Central memory CD8-positive, alpha-beta T cell (primary cell): ENCODE data around the gene METAP1.
"Not testable (repeated sequence)": the region's sequence is repeated elsewhere in the genome, so short reads cannot be mapped to it uniquely, and the experiment has no call there.

Source experiments
- ATAC-seq: fragments of 150-1000 bp; cut with Tn5 transposase; replicated peaks from 2 replicates; pipeline ENCODE4 v1.10.0; 2022; ENCODE audit warnings: mild to moderate bottlenecking, moderate FRiP score, moderate number of reproducible peaks; ENCODE audit not compliant: poor library complexity, severe bottlenecking; ENCODE audit errors: extremely low read depth
- DNase-seq, 2 donors: peaks; one replicate each; pipeline ENCODE4 v3.0.0; 2021; ENCODE audit warnings: low spot score in 2 of 2
- H3K27ac Mint-ChIP-seq: one replicate; pipeline ENCODE4 v1.8.0; 2022; ENCODE audit warnings: low read depth, mild to moderate bottlenecking, moderate library complexity, mixed read lengths
- H3K27me3 Mint-ChIP-seq: one replicate; pipeline ENCODE4 v1.8.0; 2022; ENCODE audit warnings: mixed read lengths
- H3K36me3 Mint-ChIP-seq: one replicate; pipeline ENCODE4 v1.8.0; 2022; ENCODE audit warnings: mild to moderate bottlenecking, moderate library complexity, mixed read lengths; ENCODE audit not compliant: insufficient read depth
- H3K4me1 Mint-ChIP-seq: one replicate; pipeline ENCODE4 v1.8.0; 2022; ENCODE audit warnings: mixed read lengths
- H3K4me3 Mint-ChIP-seq: one replicate; pipeline ENCODE4 v1.8.0; 2022; ENCODE audit warnings: mild to moderate bottlenecking, moderate library complexity, mixed read lengths
- H3K9me3 Mint-ChIP-seq: one replicate; pipeline ENCODE4 v1.8.0; 2022; ENCODE audit warnings: mixed read lengths

Gene METAP1

GRCh38 chr4:99099311-99099710 is 103.8 kb downstream of the METAP1 start:
- H3K4me1 Mint-ChIP-seq, result no peaks in the 10 kb centered on the region
- peaks cover 1% of the 10 kb centered on the region for H3K36me3 Mint-ChIP-seq
- H3K27ac Mint-ChIP-seq, result no peak overlapping the region
- H3K4me3 Mint-ChIP-seq, result no peak overlapping the region
- DNase-seq (no peak), ATAC-seq (no peak)
- peaks cover 15% of the 10 kb centered on the region for H3K27me3 Mint-ChIP-seq
- no peaks in the 10 kb centered on the region for H3K9me3 Mint-ChIP-seq

DNA sequence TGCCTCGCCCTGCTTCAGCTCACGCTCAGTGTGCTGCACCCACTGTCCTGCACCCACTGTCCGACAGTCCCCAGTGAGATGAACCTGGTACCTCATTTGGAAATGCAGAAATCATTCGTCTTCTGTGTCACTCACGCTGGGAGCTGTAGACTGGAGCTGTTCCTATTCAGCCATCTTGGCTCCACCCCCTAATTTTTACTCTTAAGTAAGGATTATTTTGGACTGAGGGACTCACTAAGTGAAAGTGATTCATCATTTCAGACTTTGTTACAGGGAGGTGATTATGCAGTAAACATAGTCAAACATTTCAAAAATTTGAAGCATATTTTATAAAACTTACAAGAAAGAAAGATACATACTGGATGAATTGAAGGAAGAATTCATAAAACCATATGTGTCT is 104.3 kb downstream of the METAP1 start:
- not testable (repeated sequence) for H3K4me1 Mint-ChIP-seq, ATAC-seq, H3K27ac Mint-ChIP-seq, H3K4me3 Mint-ChIP-seq, H3K36me3 Mint-ChIP-seq, H3K9me3 Mint-ChIP-seq, DNase-seq
- peaks cover 15% of the 10 kb centered on the region for H3K27me3 Mint-ChIP-seq

DNA sequence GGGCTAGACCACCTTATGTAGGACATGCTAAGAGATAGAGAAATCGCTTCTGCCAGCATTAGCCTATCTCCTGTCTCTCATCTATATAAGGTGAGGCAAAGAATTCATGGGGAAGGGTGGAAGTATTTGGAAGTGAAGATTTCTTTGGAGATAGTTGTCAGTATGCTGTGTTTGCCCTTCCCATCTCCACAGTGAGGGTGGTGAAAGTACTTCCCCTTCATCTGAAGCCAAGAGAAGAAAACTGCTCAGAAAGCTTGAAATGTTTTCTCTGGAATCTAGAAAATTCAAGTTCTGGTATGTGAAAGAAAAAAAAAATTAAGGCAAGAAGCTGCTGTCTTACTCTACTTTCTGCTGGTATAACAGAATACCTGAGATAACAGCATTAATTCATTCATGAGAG is 105.4 kb downstream of the METAP1 start:
- Mint-ChIP-seq H3K27me3 (peaks cover 15% of the 10 kb centered on the region), H3K9me3 (no peaks in the 10 kb centered on the region), H3K4me3 (no peak overlapping the region), H3K4me1 (no peaks in the 10 kb centered on the region), H3K36me3 (peaks cover 1% of the 10 kb centered on the region), H3K27ac (no peak overlapping the region)
- no peak for ATAC-seq
- DNase-seq, result no peak

DNA sequence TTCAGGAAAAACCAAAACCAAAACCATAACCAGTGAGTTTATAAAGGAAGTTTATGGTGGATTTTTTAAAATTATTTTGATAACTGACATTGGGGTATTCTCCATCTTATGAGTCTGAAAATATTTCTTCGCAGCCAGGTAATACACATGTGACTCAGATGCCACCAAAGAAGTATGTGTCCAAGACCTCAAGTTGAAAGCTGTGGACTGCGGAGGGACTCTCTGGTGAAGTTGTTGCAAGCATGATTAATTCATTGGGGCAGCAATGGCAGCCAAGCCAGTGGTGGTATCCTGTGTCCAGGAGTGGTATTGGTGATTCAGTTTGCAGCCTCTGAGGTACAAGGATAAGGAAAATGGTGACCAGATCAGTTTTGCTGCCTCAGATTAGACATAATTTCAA is 107.1 kb downstream of the METAP1 start:
- H3K36me3 Mint-ChIP-seq, result peaks cover 1% of the 10 kb centered on the region
- no peak overlapping the region for H3K27ac Mint-ChIP-seq
- no peaks in the 10 kb centered on the region for H3K9me3 Mint-ChIP-seq
- H3K4me3 Mint-ChIP-seq, result no peak overlapping the region
- no peaks in the 10 kb centered on the region for H3K4me1 Mint-ChIP-seq
- H3K27me3 Mint-ChIP-seq, result no peaks in the 10 kb centered on the region
- DNase-seq, result no peak
- ATAC-seq, result no peak

- H3K36me3 Mint-ChIP-seq, result peaks cover 1% of the 10 kb centered on the region
- no peak for DNase-seq
- no peak overlapping the region for H3K27ac Mint-ChIP-seq
- no peak overlapping the region for H3K4me3 Mint-ChIP-seq
- H3K27me3 Mint-ChIP-seq, result no peaks in the 10 kb centered on the region
- no peaks in the 10 kb centered on the region for H3K9me3 Mint-ChIP-seq
- H3K4me1 Mint-ChIP-seq, result no peaks in the 10 kb centered on the region
- no peak for ATAC-seq
Measured at GRCh38 chr4:99103166-99103565, 107.6 kb downstream of the METAP1 start.

- Mint-ChIP-seq H3K4me3 (no peak overlapping the region), H3K36me3 (peaks cover 2% of the 10 kb centered on the region), H3K27ac (no peak overlapping the region), H3K27me3 (no peaks in the 10 kb centered on the region), H3K4me1 (no peaks in the 10 kb centered on the region), H3K9me3 (no peaks in the 10 kb centered on the region)
- no peak for DNase-seq
- ATAC-seq, result no peak
Measured at GRCh38 chr4:99104153-99104552, 108.6 kb downstream of the METAP1 start.

- not testable (repeated sequence) for DNase-seq, H3K36me3 Mint-ChIP-seq, H3K9me3 Mint-ChIP-seq, H3K27me3 Mint-ChIP-seq, H3K27ac Mint-ChIP-seq, ATAC-seq, H3K4me3 Mint-ChIP-seq, H3K4me1 Mint-ChIP-seq
Measured at GRCh38 chr4:99109286-99109685, 113.8 kb downstream of the METAP1 start.
